Panc1 (cell line): ENCODE results near the gene SPRYD3. TPM values are rescaled to one million over a fixed set of nuclear protein-coding genes. Genes with fewer than 3 reads are reported as not detected.

Experiments used
- ATAC-seq: fragments of 200-7000 bp; cut with Tn5 transposase; 2 replicates; pipeline ENCODE4 v1.9.1; 2020; ENCODE audit warnings: mild to moderate bottlenecking, moderate library complexity
- BruUV-seq: library from RNA; stranded (reverse); fragments of 400-500 nt; replicated peaks from 2 replicates; lab custom pipeline; 2021; lab: Mats Ljungman, UMichigan
- CTCF ChIA-PET: fragments of 300-600 bp; sonication (Branson Sonifier 250); formaldehyde crosslinking; loops from one replicate; lab custom pipeline; 2022; ENCODE audit warnings: antibody characterized with exemption; lab: Charles Lee
- POLR2A ChIA-PET: fragments of 300-600 bp; sonication (Branson Sonifier 250); formaldehyde crosslinking; loops from one replicate; lab custom pipeline; 2022; ENCODE audit warnings: antibody characterized with exemption; lab: Charles Lee
- DNase-seq: peaks from one replicate; pipeline ENCODE4 v3.0.0-alpha.2; 2010; ENCODE audit warnings: low read depth, low spot score
- H3K27ac ChIP-seq: 2 replicates; pipeline ENCODE4 v1.5.1; 2011; ENCODE audit warnings: mild to moderate bottlenecking, low read length, inconsistent platforms
- H3K27me3 ChIP-seq: fragments of 200-500 bp; sonication (Bioruptor generic); 2 replicates; pipeline ENCODE4 v1.6.0; 2014; ENCODE audit warnings: low read length, inconsistent platforms; ENCODE audit not compliant: control insufficient read depth, insufficient read depth
- H3K36me3 ChIP-seq: fragments of 200-500 bp; sonication (Bioruptor generic); 2 replicates; pipeline ENCODE4 v1.5.1; 2014; ENCODE audit warnings: inconsistent platforms, mild to moderate bottlenecking, low read length, moderate library complexity; ENCODE audit not compliant: control insufficient read depth, insufficient read depth
- H3K4me1 ChIP-seq: 2 replicates; pipeline ENCODE4 v1.5.1; 2011; ENCODE audit warnings: inconsistent platforms, mild to moderate bottlenecking, low read length, moderate library complexity; ENCODE audit not compliant: control insufficient read depth, insufficient read depth
- H3K4me3 ChIP-seq, 2 experiments: 2 replicates each; pipeline ENCODE4 v1.5.1; 2011 to 2012; ENCODE audit warnings: low read depth in 2 of 2, low read length in 2 of 2, mild to moderate bottlenecking in 2 of 2, inconsistent platforms in 1 of 2, moderate library complexity in 1 of 2
- H3K9me3 ChIP-seq: fragments of 200-500 bp; sonication (Bioruptor generic); 2 replicates; pipeline ENCODE4 v1.5.1; 2014; ENCODE audit warnings: low read depth, mild to moderate bottlenecking, inconsistent platforms, low read length, moderate library complexity; ENCODE audit not compliant: control insufficient read depth, insufficient read depth
- POLR2AphosphoS5 ChIP-seq: IDR thresholded peaks from 2 replicates; pipeline ENCODE4 v1.6.1; 2012; ENCODE audit warnings: mild to moderate bottlenecking, low read depth, low read length, moderate library complexity
- SIN3A ChIP-seq: IDR thresholded peaks from 2 replicates; pipeline ENCODE4 v1.6.1; 2012; ENCODE audit warnings: low read depth, mild to moderate bottlenecking, low read length, moderate library complexity, borderline replicate concordance; ENCODE audit not compliant: insufficient read depth
- TCF7L2 ChIP-seq: IDR thresholded peaks from 2 replicates; pipeline ENCODE4 v1.6.1; 2011; ENCODE audit warnings: mild to moderate bottlenecking, low read depth, low read length, inconsistent platforms
- in situ Hi-C: cut with HindIII; loops from 2 replicates; pipeline ENCODE4 v1.10.0; 2016; ENCODE audit warnings: low sequenced_read_pairs, low pct_unique_long_range_greater_than_20kb
- intact Hi-C: fragments of 100-400 bp; cut with micrococcal nuclease; formaldehyde crosslinking; loops from one replicate; pipeline ENCODE4 v1.10.0; 2022; ENCODE audit not compliant: unreplicated experiment
- total RNA-seq: library from RNA; stranded (reverse); gene quantifications from one replicate; pipeline ENCODE4 v1.2.1, GENCODE V29; 2021; ENCODE audit not compliant: unreplicated experiment
- TF ChIP-seq, protein P1 (sequence below), 2 experiments: IDR thresholded peaks; 2 replicates each; pipeline ENCODE4 v1.6.1; 2011 to 2012; ENCODE audit warnings: low read depth in 2 of 2, control low read depth in 1 of 2, low read length in 1 of 2, mild to moderate bottlenecking in 1 of 2, moderate library complexity in 1 of 2; ENCODE audit not compliant: insufficient read depth in 1 of 2
- TF ChIP-seq, protein P2 (sequence below): fragments of 450-650 bp; IDR thresholded peaks from 2 replicates; pipeline ENCODE4 v1.5.1; 2017; ENCODE audit warnings: mild to moderate bottlenecking

The SPRYD3 gene
- total RNA-seq, 1 experiment from 2014 or later, result 25.0 TPM

DNA sequence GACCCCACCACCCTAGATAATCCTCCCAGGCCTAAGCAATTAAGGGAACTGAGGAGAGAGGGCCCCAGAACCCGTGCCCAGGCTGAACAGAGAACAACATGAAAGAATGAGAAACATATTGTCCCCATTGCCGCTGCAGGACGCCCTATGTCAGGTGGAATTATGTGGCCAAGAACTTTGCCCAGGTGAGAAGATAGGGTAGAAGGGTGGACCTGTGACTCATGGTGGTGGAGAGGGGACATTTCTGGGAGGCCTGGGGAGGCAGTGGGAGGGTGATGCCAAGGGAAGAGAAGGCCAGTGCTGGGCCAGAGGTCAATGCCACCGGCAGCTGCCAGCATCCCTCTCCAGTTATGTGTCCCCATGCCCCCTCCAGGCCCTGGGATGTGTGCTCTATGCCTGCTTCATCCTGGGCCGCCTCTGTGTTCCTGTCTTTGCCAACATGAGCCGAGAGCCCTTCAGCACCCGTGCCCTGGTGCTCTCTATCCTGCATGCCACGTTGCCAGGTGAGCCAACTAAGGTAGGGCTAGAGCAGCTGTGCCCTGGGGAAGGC is 39.6 kb upstream of the SPRYD3 start:
- H3K27me3 ChIP-seq, result no peaks in the 10 kb centered on the region
- ChIA-PET CTCF (no interaction called here), POLR2A (no interaction called here)
- DNase-seq (no peak), ATAC-seq (no peak)
- TF ChIP-seq SIN3A (no peak), POLR2AphosphoS5 (no peak), TCF7L2 (no peak)
- TF ChIP-seq, protein P1, sequence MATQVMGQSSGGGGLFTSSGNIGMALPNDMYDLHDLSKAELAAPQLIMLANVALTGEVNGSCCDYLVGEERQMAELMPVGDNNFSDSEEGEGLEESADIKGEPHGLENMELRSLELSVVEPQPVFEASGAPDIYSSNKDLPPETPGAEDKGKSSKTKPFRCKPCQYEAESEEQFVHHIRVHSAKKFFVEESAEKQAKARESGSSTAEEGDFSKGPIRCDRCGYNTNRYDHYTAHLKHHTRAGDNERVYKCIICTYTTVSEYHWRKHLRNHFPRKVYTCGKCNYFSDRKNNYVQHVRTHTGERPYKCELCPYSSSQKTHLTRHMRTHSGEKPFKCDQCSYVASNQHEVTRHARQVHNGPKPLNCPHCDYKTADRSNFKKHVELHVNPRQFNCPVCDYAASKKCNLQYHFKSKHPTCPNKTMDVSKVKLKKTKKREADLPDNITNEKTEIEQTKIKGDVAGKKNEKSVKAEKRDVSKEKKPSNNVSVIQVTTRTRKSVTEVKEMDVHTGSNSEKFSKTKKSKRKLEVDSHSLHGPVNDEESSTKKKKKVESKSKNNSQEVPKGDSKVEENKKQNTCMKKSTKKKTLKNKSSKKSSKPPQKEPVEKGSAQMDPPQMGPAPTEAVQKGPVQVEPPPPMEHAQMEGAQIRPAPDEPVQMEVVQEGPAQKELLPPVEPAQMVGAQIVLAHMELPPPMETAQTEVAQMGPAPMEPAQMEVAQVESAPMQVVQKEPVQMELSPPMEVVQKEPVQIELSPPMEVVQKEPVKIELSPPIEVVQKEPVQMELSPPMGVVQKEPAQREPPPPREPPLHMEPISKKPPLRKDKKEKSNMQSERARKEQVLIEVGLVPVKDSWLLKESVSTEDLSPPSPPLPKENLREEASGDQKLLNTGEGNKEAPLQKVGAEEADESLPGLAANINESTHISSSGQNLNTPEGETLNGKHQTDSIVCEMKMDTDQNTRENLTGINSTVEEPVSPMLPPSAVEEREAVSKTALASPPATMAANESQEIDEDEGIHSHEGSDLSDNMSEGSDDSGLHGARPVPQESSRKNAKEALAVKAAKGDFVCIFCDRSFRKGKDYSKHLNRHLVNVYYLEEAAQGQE (IDR thresholded peaks at IDR 0.05; ENCODE audit: insufficient read depth in 1 of 2, low read depth in 2 of 2, low read length in 1 of 2), result no peak
- TF ChIP-seq, protein P2, sequence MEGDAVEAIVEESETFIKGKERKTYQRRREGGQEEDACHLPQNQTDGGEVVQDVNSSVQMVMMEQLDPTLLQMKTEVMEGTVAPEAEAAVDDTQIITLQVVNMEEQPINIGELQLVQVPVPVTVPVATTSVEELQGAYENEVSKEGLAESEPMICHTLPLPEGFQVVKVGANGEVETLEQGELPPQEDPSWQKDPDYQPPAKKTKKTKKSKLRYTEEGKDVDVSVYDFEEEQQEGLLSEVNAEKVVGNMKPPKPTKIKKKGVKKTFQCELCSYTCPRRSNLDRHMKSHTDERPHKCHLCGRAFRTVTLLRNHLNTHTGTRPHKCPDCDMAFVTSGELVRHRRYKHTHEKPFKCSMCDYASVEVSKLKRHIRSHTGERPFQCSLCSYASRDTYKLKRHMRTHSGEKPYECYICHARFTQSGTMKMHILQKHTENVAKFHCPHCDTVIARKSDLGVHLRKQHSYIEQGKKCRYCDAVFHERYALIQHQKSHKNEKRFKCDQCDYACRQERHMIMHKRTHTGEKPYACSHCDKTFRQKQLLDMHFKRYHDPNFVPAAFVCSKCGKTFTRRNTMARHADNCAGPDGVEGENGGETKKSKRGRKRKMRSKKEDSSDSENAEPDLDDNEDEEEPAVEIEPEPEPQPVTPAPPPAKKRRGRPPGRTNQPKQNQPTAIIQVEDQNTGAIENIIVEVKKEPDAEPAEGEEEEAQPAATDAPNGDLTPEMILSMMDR, result no peak
- H3K4me3 ChIP-seq, result no peak overlapping the region
- H3K27ac ChIP-seq, result no peak overlapping the region
- in situ Hi-C loops, result no loop called here
- BruUV-seq, result no TSS peak
- no peaks in the 10 kb centered on the region for H3K9me3 ChIP-seq
- H3K4me1 ChIP-seq, result no peaks in the 10 kb centered on the region
- intact Hi-C loops, result no loop called here
- H3K36me3 ChIP-seq, result no peaks in the 10 kb centered on the region

DNA sequence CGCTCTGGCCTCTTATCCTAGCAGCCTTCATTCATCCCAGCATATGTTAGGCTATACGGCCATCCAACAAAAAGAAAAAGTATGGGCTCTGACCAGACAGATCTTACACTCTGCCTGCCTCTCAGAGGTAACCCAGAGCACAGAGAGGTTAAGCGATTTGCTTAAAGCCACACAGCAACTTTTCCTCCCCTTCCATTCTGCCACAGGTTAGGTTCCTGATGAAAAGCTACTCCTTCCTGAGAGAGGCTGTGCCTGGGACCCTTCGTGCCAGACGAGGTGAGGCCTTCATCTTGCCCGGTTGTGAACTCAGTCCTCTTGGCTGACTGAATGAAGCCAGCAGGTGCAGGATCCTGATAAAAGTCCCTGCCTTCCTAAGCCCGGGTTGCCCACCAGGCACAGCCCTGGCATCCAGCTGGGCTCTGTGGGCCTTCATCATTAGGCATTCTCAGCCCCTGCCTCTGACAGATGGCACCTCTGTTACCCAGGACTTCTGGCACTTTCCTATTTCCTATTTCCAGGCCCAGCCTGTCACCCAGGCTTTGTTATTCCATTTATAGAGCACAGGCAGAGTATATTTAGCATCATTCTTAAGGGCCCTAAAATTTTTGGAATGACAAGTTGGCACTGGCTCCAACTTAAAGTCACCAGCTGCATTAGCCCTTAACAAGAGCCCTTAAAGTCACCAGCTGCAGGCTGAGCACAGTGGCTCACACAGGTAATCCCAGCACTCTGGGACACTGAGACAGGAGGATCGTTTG is 36.9 kb upstream of the SPRYD3 start:
- TF ChIP-seq TCF7L2 (no peak), POLR2AphosphoS5 (no peak), SIN3A (no peak)
- TF ChIP-seq, protein P2, result no peak
- TF ChIP-seq, protein P1 (IDR thresholded peaks at IDR 0.05; ENCODE audit: insufficient read depth in 1 of 2, low read depth in 2 of 2, low read length in 1 of 2), result no peak
- Histone ChIP-seq H3K27me3 (no peaks in the 10 kb centered on the region), H3K9me3 (no peaks in the 10 kb centered on the region), H3K27ac (no peak overlapping the region), H3K4me3 (no peak overlapping the region), H3K36me3 (no peaks in the 10 kb centered on the region), H3K4me1 (no peaks in the 10 kb centered on the region)
- no TSS peak for BruUV-seq
- ChIA-PET POLR2A (interaction anchor here (0.5 kb wide), 1 partner anchor 11 kb away, joined by 14 read pairs; no protein-coding TSS in a partner anchor), CTCF (no interaction called here)
- ATAC-seq, result 0 out of 2 replicates have a peak, but pooled peaks have one; percentile 22
- intact Hi-C loops (no loop called here), in situ Hi-C loops (no loop called here)
- no peak for DNase-seq
